ENCODE data around the gene OR7G3. TPM values are rescaled to one million over a fixed set of nuclear protein-coding genes. Genes with fewer than 3 reads are reported as not detected.

Gene OR7G3
- total RNA-seq, 6 experiments from 2014 or later, result not detected

DNA sequence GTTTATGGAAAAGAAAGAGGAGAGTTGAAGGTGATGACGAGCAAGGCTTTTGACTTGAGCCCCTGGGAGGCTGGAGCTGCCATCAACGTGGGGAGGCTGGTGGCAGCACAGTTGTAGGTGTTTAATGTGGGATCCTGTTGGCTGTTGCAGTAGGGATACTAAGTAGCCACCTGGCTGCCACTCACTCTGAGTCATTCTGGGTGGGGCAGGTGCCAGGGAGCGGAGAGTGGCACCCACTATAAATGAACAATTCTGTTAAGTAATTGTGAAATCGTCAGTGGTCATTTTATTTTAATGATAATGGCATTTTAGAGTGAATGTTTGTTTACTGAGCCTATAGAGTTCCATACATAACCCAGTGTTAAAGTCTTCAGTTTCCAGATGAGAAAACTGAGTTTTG lies 23.2 kb upstream of the OR7G3 start:
- TF ChIP-seq, protein P1, sequence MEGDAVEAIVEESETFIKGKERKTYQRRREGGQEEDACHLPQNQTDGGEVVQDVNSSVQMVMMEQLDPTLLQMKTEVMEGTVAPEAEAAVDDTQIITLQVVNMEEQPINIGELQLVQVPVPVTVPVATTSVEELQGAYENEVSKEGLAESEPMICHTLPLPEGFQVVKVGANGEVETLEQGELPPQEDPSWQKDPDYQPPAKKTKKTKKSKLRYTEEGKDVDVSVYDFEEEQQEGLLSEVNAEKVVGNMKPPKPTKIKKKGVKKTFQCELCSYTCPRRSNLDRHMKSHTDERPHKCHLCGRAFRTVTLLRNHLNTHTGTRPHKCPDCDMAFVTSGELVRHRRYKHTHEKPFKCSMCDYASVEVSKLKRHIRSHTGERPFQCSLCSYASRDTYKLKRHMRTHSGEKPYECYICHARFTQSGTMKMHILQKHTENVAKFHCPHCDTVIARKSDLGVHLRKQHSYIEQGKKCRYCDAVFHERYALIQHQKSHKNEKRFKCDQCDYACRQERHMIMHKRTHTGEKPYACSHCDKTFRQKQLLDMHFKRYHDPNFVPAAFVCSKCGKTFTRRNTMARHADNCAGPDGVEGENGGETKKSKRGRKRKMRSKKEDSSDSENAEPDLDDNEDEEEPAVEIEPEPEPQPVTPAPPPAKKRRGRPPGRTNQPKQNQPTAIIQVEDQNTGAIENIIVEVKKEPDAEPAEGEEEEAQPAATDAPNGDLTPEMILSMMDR (IDR thresholded peaks at IDR 0.05), result no peak
- Mint-ChIP-seq H3K27ac (no peak overlapping the region), H3K27me3 (ENCODE audit: insufficient read depth) (no peaks in the 10 kb centered on the region; the same call in 1 of the 2 replicates), H3K9me3 (peaks cover 96% of the 10 kb centered on the region), H3K4me1 (ENCODE audit: low read depth) (no peaks in the 10 kb centered on the region), H3K4me3 (no peak overlapping the region), H3K36me3 (ENCODE audit: low read depth) (peaks cover 98% of the 10 kb centered on the region)
- no peak for DNase-seq

DNA sequence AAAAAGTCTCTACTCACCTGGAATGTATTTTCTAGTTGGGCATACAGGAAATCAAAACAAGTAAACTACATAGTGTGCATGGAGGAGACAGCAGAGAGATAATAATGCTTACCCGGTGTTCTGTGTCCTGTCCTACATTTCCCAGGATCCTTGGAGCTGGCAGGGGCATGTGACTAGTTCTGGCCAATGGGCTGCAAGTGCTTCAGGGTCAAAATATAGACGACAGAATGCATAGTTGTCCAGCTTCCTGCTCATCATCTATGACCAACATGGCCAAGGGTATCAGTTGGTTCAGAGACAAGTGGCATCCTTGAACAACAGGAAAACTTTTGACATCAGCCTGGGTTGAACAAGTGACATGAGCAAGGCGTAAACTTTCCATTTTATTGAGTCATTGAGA lies 21.9 kb upstream of the OR7G3 start:
- H3K9me3 Mint-ChIP-seq, result peaks cover 96% of the 10 kb centered on the region
- peaks cover 98% of the 10 kb centered on the region for H3K36me3 Mint-ChIP-seq (ENCODE audit: low read depth)
- TF ChIP-seq, protein P1 (IDR thresholded peaks at IDR 0.05), result no peak
- no peak overlapping the region for H3K4me3 Mint-ChIP-seq
- DNase-seq, result no peak
- H3K27ac Mint-ChIP-seq, result no peak overlapping the region
- H3K4me1 Mint-ChIP-seq (ENCODE audit: low read depth), result no peaks in the 10 kb centered on the region
- no peaks in the 10 kb centered on the region; the same call in 1 of the 2 replicates for H3K27me3 Mint-ChIP-seq (ENCODE audit: insufficient read depth)

DNA sequence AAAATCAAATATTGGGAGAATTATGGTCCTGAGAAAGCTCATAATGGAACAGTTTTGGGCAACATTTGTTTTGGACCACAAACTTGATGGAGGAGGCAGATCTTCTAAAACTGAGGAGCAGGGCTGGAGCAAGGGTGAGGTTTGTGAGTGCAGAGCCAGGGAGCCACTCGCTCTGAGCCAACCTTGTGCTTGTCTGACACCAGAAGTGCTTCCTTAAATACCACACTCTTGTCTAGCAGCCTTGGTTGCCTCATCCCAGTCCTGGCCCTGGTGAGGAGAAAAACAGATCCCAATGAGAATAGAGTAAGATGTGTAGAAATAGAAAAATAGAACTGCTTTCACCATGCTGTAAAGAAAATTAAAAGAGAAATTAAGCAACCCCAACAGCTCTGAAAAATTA lies 20.1 kb upstream of the OR7G3 start:
- Mint-ChIP-seq H3K4me3 (no peak overlapping the region), H3K36me3 (ENCODE audit: low read depth) (peaks cover 95% of the 10 kb centered on the region), H3K4me1 (ENCODE audit: low read depth) (peaks cover 11% of the 10 kb centered on the region; the same call in 1 of the 2 replicates), H3K27ac (no peak overlapping the region), H3K27me3 (ENCODE audit: insufficient read depth) (no peaks in the 10 kb centered on the region; the same call in 1 of the 2 replicates), H3K9me3 (peaks cover 90% of the 10 kb centered on the region)
- TF ChIP-seq, protein P1 (IDR thresholded peaks at IDR 0.05), result no peak
- DNase-seq, result no peak

DNA sequence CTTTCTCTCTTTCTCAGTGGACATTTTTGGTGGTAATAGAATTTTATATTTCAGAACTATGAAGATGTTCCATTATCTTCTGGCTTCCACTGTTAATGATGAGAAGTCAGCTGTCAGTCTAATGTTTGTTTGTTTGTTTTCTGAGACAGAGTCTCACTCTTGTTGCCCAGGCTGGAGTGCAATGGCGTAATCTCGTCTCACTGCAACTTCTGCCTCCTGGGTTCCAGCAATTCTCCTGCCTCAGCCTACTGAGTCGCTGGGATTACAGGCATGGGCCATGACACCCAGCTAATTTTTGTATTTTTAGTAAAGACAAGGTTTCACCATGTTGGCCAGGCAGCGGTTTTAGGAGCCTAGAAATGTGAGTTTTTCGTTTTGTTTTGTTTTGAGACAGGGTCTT lies 18.2 kb upstream of the OR7G3 start:
- H3K27me3 Mint-ChIP-seq (ENCODE audit: insufficient read depth), result no peaks in the 10 kb centered on the region
- H3K36me3 Mint-ChIP-seq (ENCODE audit: low read depth), result peaks cover 85% of the 10 kb centered on the region
- peaks cover 21% of the 10 kb centered on the region for H3K4me1 Mint-ChIP-seq (ENCODE audit: low read depth)
- no peak overlapping the region for H3K27ac Mint-ChIP-seq
- H3K9me3 Mint-ChIP-seq, result peaks cover 70% of the 10 kb centered on the region
- H3K4me3 Mint-ChIP-seq, result no peak overlapping the region
- TF ChIP-seq, protein P1 (IDR thresholded peaks at IDR 0.05), result no peak
- DNase-seq, result peak; percentile 13

DNA sequence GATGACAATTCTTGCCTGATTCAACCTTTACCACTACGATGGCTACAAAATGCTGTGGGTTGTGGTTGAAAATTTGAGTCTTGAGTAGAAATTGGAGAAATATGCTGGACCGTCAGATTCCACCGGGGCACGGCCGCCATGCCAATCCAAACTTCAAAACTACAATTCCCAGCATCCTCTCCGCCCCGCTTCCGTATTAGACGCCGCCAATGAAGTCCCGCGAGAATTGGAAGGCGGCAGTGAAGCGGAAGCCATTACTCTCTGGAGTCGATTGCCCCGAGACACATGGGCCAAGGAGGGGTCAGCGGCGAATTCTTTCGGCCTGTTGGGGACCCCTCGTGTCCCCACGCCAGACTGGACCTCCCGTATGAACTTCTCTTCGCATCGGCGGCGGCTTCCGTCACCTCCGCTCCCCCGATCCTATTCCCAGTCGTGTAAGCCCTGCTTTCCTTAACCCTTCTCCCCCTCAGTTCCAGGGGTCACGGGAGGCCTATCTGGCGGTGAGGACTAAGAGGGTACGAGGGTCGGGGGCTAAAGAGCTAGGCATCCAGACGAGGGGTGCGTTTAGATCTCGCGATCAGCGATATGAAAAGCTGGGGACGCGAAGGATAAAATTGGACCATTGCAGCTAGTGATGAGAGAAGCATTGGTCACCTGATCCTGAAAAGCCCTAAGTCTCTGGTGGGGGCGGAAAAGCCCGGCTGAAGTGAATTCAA lies 13.6 kb upstream of the OR7G3 start, which contains the start of gene ZNF317:
ZNF317 (plus strand) TSS at position 239 of the 716 bp plus-strand sequence. CDS start 15,620 bp downstream, outside the sequence.
- Mint-ChIP-seq H3K4me1 (ENCODE audit: low read depth) (peaks cover 27% of the 10 kb centered on the region), H3K27me3 (ENCODE audit: insufficient read depth) (no peaks in the 10 kb centered on the region; the same call in 1 of the 2 replicates), H3K9me3 (peaks cover 29% of the 10 kb centered on the region), H3K27ac (peak within 1 kb of the TSS; percentile 94), H3K4me3 (peak within 1 kb of the TSS; percentile 95), H3K36me3 (ENCODE audit: low read depth) (peaks cover 42% of the 10 kb centered on the region)
- TF ChIP-seq, protein P1 (IDR thresholded peaks at IDR 0.05), result no peak
- peak; percentile 87 for DNase-seq
